MM.1S (cell line): Measurements from ENCODE around the gene CCDC91.

Experiments used
- DNase-seq: peaks from one replicate; pipeline ENCODE4 v3.0.0-alpha.2; 2015
- H2AFZ ChIP-seq: fragments of 300-600 bp; sonication (generic); 2 replicates; pipeline ENCODE4 v1.6.0; 2016; ENCODE audit warnings: antibody characterized with exemption, low read length
- H3F3A ChIP-seq: fragments of 300-600 bp; sonication (generic); 2 replicates; pipeline ENCODE4 v1.6.1; 2016; ENCODE audit warnings: mild to moderate bottlenecking, antibody characterized with exemption, low read length, moderate library complexity, mixed read lengths; ENCODE audit not compliant: insufficient read depth
- H3K27ac ChIP-seq: fragments of 300-600 bp; sonication (generic); 2 replicates; pipeline ENCODE4 v1.5.1; 2016; ENCODE audit warnings: mild to moderate bottlenecking, low read length
- H3K27me3 ChIP-seq: fragments of 300-600 bp; sonication (generic); replicated peaks from 2 replicates; pipeline ENCODE4 v1.6.0; 2016; ENCODE audit warnings: low read length; ENCODE audit not compliant: insufficient read depth
- H3K36me3 ChIP-seq: fragments of 300-600 bp; sonication (generic); replicated peaks from 2 replicates; pipeline ENCODE4 v1.6.1; 2016; ENCODE audit warnings: mild to moderate bottlenecking, low read length, mixed read lengths; ENCODE audit not compliant: insufficient read depth
- H3K4me1 ChIP-seq: fragments of 300-600 bp; sonication (generic); 2 replicates; pipeline ENCODE4 v1.6.1; 2016; ENCODE audit warnings: low read length, mixed read lengths
- H3K4me2 ChIP-seq: fragments of 300-600 bp; sonication (generic); 2 replicates; pipeline ENCODE4 v1.6.0; 2016; ENCODE audit warnings: low read depth, low read length
- H3K4me3 ChIP-seq: fragments of 300-600 bp; sonication (generic); 2 replicates; pipeline ENCODE4 v1.5.1; 2016; ENCODE audit warnings: low read length, mixed read lengths
- H3K79me2 ChIP-seq: fragments of 300-600 bp; sonication (generic); 2 replicates; pipeline ENCODE4 v1.6.1; 2016; ENCODE audit warnings: mixed run types, low read length, mixed read lengths
- H3K9ac ChIP-seq: fragments of 300-600 bp; sonication (generic); 2 replicates; pipeline ENCODE4 v1.6.1; 2016; ENCODE audit warnings: low read length, mixed read lengths
- H3K9me2 ChIP-seq: fragments of 300-600 bp; sonication (generic); replicated peaks from 2 replicates; pipeline ENCODE4 v1.6.1; 2016; ENCODE audit warnings: mild to moderate bottlenecking, low read length, mixed read lengths; ENCODE audit not compliant: insufficient read depth
- H3K9me3 ChIP-seq: fragments of 300-600 bp; sonication (generic); replicated peaks from 2 replicates; pipeline ENCODE4 v1.6.1; 2016; ENCODE audit warnings: mild to moderate bottlenecking, low read length, mixed read lengths; ENCODE audit not compliant: insufficient read depth
- H4K20me1 ChIP-seq: fragments of 300-600 bp; sonication (generic); 2 replicates; pipeline ENCODE4 v1.6.1; 2016; ENCODE audit warnings: mild to moderate bottlenecking, low read length, moderate library complexity, mixed read lengths; ENCODE audit not compliant: insufficient read depth
- EZH2 ChIP-seq: fragments of 300-600 bp; sonication (generic); optimal IDR thresholded peaks from 2 replicates; pipeline ENCODE3; 2017; ENCODE audit warnings: low read depth, mild to moderate bottlenecking, antibody characterized with exemption, low read length, mixed read lengths
- EZH2phosphoT487 ChIP-seq: fragments of 300-600 bp; sonication (generic); IDR thresholded peaks from 2 replicates; pipeline ENCODE4 v1.6.1; 2018; ENCODE audit warnings: antibody characterized with exemption, low read length
- TF ChIP-seq, protein P1 (sequence below): fragments of 300-600 bp; sonication (generic); IDR thresholded peaks from 2 replicates; pipeline ENCODE4 v1.5.1; 2016; ENCODE audit warnings: antibody characterized with exemption, low read length, mixed read lengths

CCDC91 gene

GRCh38 chr12:28177905-28178304 lies 12.4 kb upstream of the CCDC91 start:
- Histone ChIP-seq H3K9me2 (no peaks in the 10 kb centered on the region), H3F3A (no peaks in the 10 kb centered on the region), H3K4me2 (no peak overlapping the region), H3K9me3 (no peaks in the 10 kb centered on the region), H3K27me3 (no peaks in the 10 kb centered on the region), H4K20me1 (no peaks in the 10 kb centered on the region), H2AFZ (no peak overlapping the region), H3K4me3 (no peak overlapping the region), H3K4me1 (no peaks in the 10 kb centered on the region), H3K36me3 (no peaks in the 10 kb centered on the region), H3K79me2 (no peaks in the 10 kb centered on the region), H3K27ac (no peak overlapping the region), H3K9ac (no peak overlapping the region)
- no peak for DNase-seq
- no peak for TF ChIP-seq EZH2phosphoT487
- TF ChIP-seq, protein P1, sequence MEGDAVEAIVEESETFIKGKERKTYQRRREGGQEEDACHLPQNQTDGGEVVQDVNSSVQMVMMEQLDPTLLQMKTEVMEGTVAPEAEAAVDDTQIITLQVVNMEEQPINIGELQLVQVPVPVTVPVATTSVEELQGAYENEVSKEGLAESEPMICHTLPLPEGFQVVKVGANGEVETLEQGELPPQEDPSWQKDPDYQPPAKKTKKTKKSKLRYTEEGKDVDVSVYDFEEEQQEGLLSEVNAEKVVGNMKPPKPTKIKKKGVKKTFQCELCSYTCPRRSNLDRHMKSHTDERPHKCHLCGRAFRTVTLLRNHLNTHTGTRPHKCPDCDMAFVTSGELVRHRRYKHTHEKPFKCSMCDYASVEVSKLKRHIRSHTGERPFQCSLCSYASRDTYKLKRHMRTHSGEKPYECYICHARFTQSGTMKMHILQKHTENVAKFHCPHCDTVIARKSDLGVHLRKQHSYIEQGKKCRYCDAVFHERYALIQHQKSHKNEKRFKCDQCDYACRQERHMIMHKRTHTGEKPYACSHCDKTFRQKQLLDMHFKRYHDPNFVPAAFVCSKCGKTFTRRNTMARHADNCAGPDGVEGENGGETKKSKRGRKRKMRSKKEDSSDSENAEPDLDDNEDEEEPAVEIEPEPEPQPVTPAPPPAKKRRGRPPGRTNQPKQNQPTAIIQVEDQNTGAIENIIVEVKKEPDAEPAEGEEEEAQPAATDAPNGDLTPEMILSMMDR, result no peak
- no peak for TF ChIP-seq EZH2

DNA sequence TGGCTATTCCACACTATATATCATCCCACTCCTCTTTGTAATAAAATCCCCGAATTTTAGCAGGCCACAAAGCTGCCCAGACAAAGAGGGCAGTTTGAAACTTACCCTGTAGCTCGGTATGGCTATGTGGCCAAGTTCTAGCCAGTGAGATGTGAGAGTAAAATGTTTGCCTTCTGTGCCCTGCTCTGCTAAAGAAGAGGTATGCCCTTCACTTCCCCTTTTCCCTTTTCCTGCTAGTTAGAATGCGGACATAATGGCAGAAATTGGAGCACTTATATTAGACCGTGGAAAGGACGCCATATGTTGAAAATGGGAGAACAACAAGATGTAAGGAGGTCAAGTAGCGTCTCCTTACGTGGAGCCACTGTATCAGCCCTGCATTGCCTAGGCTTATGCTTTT lies 11.5 kb upstream of the CCDC91 start:
- Histone ChIP-seq H3K27me3 (no peaks in the 10 kb centered on the region), H3K4me3 (no peak overlapping the region), H3K9me2 (no peaks in the 10 kb centered on the region), H3K79me2 (no peaks in the 10 kb centered on the region), H2AFZ (no peak overlapping the region), H3K4me2 (no peak overlapping the region), H3F3A (no peaks in the 10 kb centered on the region), H3K4me1 (no peaks in the 10 kb centered on the region), H3K9me3 (no peaks in the 10 kb centered on the region), H4K20me1 (no peaks in the 10 kb centered on the region), H3K27ac (no peak overlapping the region), H3K9ac (no peak overlapping the region), H3K36me3 (no peaks in the 10 kb centered on the region)
- DNase-seq, result no peak
- no peak for TF ChIP-seq EZH2
- TF ChIP-seq, protein P1, result no peak
- TF ChIP-seq EZH2phosphoT487, result no peak

DNA sequence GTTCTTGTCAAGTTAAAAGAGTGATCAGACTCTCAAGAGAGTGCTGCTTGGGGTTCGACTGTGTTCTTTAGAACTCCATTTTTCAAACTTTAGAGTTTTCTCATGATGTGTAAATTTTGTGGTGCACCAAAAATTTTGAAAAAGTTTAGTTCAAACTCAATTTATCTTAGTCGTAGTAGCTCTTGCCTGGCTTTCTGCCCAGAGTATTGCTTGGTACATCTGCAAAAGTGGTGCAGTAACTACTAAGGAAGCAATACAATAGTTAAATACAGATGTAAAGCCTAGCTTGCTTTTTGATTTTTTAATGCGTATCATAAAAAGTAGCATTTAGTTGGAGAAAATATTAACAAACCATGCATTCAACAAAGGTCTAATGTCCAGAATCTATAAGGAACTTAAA lies 9.5 kb upstream of the CCDC91 start:
- Histone ChIP-seq H4K20me1 (no peaks in the 10 kb centered on the region), H3K4me1 (no peaks in the 10 kb centered on the region), H3K27me3 (no peaks in the 10 kb centered on the region), H3K9me3 (no peaks in the 10 kb centered on the region), H3K4me3 (no peak overlapping the region), H3F3A (no peaks in the 10 kb centered on the region), H3K27ac (no peak overlapping the region), H3K4me2 (no peak overlapping the region), H3K9me2 (no peaks in the 10 kb centered on the region), H3K36me3 (no peaks in the 10 kb centered on the region), H3K9ac (no peak overlapping the region), H2AFZ (no peak overlapping the region), H3K79me2 (no peaks in the 10 kb centered on the region)
- TF ChIP-seq EZH2phosphoT487, result no peak
- TF ChIP-seq EZH2, result no peak
- TF ChIP-seq, protein P1, result no peak
- no peak for DNase-seq
